ENCODE results near the gene AHR.

The AHR gene

GRCh38 chr7:17305387-17306171, 7.1 kb downstream of the AHR start:
- no peak for DNase-seq

DNA sequence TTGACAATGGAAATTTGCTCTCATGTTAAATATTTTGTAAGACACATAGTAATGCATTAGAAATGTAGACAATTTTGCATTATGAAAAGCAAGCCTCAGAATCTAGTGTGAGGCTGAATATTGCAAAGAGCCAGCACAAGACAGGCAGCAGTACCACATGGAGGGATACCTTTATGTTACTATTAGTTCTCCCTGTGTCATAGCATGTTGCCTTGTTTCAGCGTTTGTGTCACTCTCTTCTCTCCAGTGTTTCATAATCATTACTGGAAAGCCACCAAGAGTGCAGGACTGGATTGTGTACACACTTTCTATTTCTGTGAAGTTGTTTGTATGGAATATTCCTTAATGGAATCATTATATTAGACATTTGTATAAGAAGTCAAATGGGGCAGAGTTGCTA, 8.5 kb downstream of the AHR start:
- no peak for DNase-seq

DNA sequence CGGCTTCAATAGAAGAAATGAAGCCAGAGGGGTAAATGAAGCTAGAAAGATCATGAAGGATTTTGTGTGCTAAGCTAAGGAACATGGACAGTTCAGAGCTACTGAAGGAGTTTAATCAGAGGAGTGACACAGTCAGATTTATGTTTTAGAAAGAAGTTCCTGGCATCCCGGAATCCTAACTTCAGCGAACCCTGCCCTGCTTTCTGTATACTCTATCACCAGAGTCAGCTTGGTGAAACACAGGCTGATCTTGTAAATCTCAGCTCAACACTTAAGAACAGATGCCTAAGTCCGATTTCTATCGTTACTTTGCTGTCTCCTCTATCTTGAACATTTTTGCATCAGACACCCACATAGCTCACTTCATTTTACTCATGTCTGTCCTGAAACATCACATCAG, 9.1 kb downstream of the AHR start:
- no peak for DNase-seq

GRCh38 chr7:17307969-17308648, 9.7 kb downstream of the AHR start:
- no peak for DNase-seq

DNA sequence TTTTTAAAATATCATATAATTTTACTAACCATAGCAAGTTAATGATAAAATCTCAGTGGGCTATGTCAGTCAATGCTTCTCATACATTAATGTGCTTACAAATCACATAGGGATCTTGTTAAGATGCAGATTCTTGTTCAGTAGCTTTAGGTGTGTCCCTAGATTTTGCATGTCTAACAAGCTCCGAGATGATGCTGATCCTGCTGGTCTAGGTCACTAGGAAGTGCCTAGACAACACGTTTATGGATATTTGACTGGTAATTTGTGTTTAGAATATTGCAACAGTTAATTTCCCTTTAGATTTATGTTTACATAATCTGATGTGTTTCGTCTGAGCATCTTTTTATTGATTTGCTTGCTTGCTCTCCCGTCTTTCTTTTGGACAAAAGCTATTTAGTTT, 12.7 kb downstream of the AHR start:
- DNase-seq: no peak

GRCh38 chr7:17311952-17312351, 13.5 kb downstream of the AHR start:
- DNase-seq: no peak

GRCh38 chr7:17312641-17313040, 14.2 kb downstream of the AHR start:
- DNase-seq: no peak

GRCh38 chr7:17313194-17313593, 14.7 kb downstream of the AHR start:
- DNase-seq: no peak

DNA sequence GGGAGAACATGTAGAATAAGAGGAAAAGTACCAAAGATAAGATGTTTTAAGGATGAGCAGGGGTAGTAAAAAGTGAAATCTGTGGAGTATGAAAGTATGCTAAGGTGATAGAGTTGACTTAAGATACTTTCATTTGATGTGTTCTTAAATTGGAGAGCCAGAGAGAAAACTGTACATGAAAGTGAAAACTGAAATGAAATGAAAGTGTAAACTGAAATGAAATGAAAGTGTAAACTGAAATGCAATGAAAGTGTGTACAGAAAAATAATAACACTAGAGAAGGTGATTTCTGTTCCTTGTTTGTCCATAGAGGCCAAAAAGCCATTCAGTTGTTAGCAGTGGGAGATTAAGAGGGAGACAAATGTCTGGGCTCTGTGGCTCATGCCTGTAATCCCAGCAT, 17.5 kb downstream of the AHR start:
- no peak for DNase-seq

DNA sequence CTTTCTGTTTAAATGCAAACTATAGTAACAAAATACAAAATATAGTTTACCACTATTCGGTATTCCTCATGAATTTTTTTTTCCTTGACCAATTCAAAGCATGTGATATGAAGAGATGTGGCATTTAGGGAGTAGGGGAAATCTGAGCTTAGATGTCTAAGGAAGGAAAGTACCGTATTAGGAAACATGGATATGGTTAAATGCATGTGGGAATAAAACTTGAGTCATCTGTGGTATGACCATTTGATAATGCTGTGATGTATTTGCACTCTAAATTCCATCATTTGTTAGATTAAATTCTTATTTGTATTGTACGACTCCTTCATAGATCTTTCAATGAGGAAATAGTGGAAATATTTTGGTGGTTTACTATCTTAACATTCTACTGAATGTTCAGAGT, 19.7 kb downstream of the AHR start:
- DNase-seq: no peak

GRCh38 chr7:17319164-17320101, 21.0 kb downstream of the AHR start:
- DNase-seq: no peak

GRCh38 chr7:17320102-17320497, 21.6 kb downstream of the AHR start:
- no peak for DNase-seq

GRCh38 chr7:17320657-17321056, 22.2 kb downstream of the AHR start:
- no peak for DNase-seq

GRCh38 chr7:17325364-17325763, 26.9 kb downstream of the AHR start:
- DNase-seq: no peak

- no peak for DNase-seq
Observed at GRCh38 chr7:17326378-17326777, 27.9 kb downstream of the AHR start.

GRCh38 chr7:17328641-17329040, 30.2 kb downstream of the AHR start:
- DNase-seq: no peak

- DNase-seq: no peak
Observed at GRCh38 chr7:17329440-17329839, 31.0 kb downstream of the AHR start.

- no peak for DNase-seq
Observed at GRCh38 chr7:17331891-17332501, 33.5 kb downstream of the AHR start.

DNA sequence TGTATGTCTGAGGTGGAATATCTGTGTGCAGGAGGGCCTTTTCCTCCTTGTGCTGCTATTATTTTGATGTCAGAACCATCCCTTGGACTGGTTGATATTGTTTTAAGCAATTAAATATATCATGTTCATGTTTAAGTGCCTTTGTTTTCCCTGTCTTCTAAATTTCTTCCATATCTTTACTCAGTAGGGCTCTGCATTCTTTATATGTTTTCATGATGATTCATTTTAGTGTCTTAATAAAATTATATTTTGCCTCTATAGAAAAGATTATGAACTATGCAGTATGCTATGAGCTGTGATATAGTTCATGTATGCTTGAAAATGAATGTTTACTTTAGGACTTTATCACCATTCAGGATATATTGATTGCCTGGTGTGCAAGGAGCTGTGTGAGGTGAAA, 34.8 kb downstream of the AHR start:
- no peak for DNase-seq

GRCh38 chr7:17336168-17336567, 37.7 kb downstream of the AHR start:
- DNase-seq: no peak

GRCh38 chr7:17339139-17339538, 40.7 kb downstream of the AHR start:
- DNase-seq: no peak

DNA sequence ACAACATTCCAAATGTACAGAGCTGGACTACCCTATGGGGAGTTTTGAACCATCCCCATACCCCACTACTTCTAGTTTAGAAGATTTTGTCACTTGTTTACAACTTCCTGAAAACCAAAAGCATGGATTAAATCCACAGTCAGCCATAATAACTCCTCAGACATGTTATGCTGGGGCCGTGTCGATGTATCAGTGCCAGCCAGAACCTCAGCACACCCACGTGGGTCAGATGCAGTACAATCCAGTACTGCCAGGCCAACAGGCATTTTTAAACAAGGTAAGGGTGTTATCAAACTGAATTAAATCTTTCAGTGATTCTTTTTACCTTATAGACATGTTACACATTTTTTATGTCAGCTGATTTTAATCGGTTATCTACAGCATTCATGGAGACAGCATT, 41.5 kb downstream of the AHR start:
- DNase-seq: no peak

DNA sequence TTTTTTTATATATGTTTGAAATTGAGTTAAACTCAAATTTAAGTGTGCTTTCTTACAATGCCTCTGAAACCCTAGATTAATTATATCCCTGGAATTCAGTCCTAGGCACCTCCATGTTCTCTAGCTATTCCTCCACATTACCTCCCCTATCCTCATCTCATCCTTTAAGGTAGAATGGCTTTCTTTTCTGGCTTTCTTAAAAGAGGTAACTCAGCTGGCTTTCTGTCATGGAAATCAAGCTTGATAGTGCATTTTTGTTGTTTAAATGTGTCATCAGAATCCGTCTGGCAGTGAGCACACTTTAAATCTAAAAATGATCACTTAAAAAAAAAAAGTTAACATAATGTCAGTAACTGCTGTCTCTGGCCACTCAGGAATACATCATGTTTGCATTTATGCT, 42.2 kb downstream of the AHR start:
- no peak for DNase-seq

All from retina (tissue), 1 donor.